ENCODE measurements around the gene SCGN. TPM values are rescaled to one million over a fixed set of nuclear protein-coding genes. Genes with fewer than 3 reads are reported as not detected.

The SCGN gene
- total and polyA plus RNA-seq, 9 of the 15 experiments (the other 6 are each of a cell fraction or from before 2014, with no cell fraction given): not detected

DNA sequence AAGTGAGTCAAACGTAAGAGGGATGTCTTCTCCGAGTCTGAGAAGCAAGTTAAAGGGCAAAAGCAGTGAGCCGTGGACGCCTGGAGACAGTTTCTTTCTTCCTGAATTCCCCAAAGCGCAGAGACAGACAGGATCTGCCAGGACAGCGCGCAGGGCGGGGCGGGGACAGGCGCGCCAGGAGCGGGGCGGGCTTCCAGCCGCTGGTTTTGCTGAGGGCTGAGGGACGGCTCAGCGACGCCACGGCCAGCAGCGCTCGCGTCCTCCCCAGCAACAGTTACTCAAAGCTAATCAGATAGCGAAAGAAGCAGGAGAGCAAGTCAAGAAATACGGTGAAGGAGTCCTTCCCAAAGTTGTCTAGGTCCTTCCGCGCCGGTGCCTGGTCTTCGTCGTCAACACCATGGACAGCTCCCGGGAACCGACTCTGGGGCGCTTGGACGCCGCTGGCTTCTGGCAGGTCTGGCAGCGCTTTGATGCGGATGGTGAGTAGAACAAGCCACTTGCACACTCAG lies at the start of gene SCGN (continued):
- TF ChIP-seq, protein P1, sequence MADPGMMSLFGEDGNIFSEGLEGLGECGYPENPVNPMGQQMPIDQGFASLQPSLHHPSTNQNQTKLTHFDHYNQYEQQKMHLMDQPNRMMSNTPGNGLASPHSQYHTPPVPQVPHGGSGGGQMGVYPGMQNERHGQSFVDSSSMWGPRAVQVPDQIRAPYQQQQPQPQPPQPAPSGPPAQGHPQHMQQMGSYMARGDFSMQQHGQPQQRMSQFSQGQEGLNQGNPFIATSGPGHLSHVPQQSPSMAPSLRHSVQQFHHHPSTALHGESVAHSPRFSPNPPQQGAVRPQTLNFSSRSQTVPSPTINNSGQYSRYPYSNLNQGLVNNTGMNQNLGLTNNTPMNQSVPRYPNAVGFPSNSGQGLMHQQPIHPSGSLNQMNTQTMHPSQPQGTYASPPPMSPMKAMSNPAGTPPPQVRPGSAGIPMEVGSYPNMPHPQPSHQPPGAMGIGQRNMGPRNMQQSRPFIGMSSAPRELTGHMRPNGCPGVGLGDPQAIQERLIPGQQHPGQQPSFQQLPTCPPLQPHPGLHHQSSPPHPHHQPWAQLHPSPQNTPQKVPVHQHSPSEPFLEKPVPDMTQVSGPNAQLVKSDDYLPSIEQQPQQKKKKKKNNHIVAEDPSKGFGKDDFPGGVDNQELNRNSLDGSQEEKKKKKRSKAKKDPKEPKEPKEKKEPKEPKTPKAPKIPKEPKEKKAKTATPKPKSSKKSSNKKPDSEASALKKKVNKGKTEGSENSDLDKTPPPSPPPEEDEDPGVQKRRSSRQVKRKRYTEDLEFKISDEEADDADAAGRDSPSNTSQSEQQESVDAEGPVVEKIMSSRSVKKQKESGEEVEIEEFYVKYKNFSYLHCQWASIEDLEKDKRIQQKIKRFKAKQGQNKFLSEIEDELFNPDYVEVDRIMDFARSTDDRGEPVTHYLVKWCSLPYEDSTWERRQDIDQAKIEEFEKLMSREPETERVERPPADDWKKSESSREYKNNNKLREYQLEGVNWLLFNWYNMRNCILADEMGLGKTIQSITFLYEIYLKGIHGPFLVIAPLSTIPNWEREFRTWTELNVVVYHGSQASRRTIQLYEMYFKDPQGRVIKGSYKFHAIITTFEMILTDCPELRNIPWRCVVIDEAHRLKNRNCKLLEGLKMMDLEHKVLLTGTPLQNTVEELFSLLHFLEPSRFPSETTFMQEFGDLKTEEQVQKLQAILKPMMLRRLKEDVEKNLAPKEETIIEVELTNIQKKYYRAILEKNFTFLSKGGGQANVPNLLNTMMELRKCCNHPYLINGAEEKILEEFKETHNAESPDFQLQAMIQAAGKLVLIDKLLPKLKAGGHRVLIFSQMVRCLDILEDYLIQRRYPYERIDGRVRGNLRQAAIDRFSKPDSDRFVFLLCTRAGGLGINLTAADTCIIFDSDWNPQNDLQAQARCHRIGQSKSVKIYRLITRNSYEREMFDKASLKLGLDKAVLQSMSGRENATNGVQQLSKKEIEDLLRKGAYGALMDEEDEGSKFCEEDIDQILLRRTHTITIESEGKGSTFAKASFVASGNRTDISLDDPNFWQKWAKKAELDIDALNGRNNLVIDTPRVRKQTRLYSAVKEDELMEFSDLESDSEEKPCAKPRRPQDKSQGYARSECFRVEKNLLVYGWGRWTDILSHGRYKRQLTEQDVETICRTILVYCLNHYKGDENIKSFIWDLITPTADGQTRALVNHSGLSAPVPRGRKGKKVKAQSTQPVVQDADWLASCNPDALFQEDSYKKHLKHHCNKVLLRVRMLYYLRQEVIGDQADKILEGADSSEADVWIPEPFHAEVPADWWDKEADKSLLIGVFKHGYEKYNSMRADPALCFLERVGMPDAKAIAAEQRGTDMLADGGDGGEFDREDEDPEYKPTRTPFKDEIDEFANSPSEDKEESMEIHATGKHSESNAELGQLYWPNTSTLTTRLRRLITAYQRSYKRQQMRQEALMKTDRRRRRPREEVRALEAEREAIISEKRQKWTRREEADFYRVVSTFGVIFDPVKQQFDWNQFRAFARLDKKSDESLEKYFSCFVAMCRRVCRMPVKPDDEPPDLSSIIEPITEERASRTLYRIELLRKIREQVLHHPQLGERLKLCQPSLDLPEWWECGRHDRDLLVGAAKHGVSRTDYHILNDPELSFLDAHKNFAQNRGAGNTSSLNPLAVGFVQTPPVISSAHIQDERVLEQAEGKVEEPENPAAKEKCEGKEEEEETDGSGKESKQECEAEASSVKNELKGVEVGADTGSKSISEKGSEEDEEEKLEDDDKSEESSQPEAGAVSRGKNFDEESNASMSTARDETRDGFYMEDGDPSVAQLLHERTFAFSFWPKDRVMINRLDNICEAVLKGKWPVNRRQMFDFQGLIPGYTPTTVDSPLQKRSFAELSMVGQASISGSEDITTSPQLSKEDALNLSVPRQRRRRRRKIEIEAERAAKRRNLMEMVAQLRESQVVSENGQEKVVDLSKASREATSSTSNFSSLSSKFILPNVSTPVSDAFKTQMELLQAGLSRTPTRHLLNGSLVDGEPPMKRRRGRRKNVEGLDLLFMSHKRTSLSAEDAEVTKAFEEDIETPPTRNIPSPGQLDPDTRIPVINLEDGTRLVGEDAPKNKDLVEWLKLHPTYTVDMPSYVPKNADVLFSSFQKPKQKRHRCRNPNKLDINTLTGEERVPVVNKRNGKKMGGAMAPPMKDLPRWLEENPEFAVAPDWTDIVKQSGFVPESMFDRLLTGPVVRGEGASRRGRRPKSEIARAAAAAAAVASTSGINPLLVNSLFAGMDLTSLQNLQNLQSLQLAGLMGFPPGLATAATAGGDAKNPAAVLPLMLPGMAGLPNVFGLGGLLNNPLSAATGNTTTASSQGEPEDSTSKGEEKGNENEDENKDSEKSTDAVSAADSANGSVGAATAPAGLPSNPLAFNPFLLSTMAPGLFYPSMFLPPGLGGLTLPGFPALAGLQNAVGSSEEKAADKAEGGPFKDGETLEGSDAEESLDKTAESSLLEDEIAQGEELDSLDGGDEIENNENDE (IDR thresholded peaks at IDR 0.05; ENCODE audit: low read depth, low read length): no peak
- no peak for TF ChIP-seq ZEB2 (IDR thresholded peaks at IDR 0.05)
- peak; percentile 64 for TF ChIP-seq CREM (IDR thresholded peaks at IDR 0.05; ENCODE audit: low read depth)
- TF ChIP-seq, protein P2, sequence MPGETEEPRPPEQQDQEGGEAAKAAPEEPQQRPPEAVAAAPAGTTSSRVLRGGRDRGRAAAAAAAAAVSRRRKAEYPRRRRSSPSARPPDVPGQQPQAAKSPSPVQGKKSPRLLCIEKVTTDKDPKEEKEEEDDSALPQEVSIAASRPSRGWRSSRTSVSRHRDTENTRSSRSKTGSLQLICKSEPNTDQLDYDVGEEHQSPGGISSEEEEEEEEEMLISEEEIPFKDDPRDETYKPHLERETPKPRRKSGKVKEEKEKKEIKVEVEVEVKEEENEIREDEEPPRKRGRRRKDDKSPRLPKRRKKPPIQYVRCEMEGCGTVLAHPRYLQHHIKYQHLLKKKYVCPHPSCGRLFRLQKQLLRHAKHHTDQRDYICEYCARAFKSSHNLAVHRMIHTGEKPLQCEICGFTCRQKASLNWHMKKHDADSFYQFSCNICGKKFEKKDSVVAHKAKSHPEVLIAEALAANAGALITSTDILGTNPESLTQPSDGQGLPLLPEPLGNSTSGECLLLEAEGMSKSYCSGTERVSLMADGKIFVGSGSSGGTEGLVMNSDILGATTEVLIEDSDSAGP (CRISPR knock-in tag; IDR thresholded peaks at IDR 0.05): no peak
- TF ChIP-seq, protein P3, sequence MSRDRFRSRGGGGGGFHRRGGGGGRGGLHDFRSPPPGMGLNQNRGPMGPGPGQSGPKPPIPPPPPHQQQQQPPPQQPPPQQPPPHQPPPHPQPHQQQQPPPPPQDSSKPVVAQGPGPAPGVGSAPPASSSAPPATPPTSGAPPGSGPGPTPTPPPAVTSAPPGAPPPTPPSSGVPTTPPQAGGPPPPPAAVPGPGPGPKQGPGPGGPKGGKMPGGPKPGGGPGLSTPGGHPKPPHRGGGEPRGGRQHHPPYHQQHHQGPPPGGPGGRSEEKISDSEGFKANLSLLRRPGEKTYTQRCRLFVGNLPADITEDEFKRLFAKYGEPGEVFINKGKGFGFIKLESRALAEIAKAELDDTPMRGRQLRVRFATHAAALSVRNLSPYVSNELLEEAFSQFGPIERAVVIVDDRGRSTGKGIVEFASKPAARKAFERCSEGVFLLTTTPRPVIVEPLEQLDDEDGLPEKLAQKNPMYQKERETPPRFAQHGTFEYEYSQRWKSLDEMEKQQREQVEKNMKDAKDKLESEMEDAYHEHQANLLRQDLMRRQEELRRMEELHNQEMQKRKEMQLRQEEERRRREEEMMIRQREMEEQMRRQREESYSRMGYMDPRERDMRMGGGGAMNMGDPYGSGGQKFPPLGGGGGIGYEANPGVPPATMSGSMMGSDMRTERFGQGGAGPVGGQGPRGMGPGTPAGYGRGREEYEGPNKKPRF (IDR thresholded peaks at IDR 0.05; ENCODE audit: low read depth, low read length): no peak
- TF ChIP-seq, protein P4, sequence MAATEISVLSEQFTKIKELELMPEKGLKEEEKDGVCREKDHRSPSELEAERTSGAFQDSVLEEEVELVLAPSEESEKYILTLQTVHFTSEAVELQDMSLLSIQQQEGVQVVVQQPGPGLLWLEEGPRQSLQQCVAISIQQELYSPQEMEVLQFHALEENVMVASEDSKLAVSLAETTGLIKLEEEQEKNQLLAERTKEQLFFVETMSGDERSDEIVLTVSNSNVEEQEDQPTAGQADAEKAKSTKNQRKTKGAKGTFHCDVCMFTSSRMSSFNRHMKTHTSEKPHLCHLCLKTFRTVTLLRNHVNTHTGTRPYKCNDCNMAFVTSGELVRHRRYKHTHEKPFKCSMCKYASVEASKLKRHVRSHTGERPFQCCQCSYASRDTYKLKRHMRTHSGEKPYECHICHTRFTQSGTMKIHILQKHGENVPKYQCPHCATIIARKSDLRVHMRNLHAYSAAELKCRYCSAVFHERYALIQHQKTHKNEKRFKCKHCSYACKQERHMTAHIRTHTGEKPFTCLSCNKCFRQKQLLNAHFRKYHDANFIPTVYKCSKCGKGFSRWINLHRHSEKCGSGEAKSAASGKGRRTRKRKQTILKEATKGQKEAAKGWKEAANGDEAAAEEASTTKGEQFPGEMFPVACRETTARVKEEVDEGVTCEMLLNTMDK (IDR thresholded peaks at IDR 0.05; ENCODE audit: borderline replicate concordance, insufficient read depth, low read depth, low read length, poor library complexity, severe bottlenecking): no peak
- no peak for TF ChIP-seq MTF1 (CRISPR knock-in tag; IDR thresholded peaks at IDR 0.05; ENCODE audit: borderline replicate concordance)

All from K562 (cell line).